Measurements from ENCODE around the gene UBE2O. TPM values are rescaled to one million over a fixed set of nuclear protein-coding genes. Genes with fewer than 3 reads are reported as not detected.

The UBE2O gene
- total RNA-seq, 1 experiment from 2014 or later: 68.9 TPM

DNA sequence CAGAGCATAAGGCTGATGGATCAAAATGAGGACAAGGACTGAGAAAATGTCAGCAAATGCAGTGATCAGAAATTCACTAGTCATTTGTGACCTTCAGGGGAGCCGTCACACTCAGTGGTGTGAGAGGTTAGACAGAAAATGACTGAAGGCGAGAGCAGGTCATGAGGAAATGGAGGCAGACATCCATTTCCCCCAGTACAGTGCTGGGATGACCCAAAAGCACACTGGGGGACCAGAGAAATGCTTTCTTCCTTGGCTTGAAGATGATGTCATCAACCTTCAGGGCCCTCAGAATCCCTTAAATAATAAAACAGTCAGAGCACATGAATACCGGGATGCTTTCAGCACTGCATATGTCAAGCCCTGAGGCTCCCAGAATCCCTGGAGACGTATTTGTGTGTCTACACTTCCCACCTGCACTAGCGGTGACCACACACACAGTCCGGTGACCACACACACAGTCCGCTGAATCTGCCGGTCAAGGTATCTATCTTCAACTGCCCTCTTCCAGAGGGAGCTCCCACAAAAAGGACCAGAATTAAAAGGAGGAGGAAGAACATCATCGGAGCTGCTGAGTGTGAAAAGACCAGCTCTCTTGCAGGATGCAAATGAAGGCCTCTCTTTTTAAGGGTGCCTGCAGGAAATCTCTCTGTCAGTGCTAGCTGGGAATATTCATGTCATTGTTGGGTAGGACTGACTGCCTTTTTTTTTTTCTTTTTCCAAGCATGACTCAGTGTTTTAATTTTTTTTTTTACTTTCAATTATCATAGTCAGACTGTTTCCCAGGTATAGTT is 8.2 kb downstream of the UBE2O start:
- CTCF ChIA-PET: interaction anchor here (0.6 to 2.6 kb wide), 12 partner anchors 9 to 568 kb away, joined by 3 to 30 read pairs (median 4); partner anchors contain the start of genes AANAT and RHBDF2
- H3K4me1 Mint-ChIP-seq: peaks cover 94% of the 10 kb centered on the region
- H3K36me3 Mint-ChIP-seq: no peaks in the 10 kb centered on the region
- H3K4me3 Mint-ChIP-seq: peak overlapping the region; percentile 39
- H3K27me3 Mint-ChIP-seq (ENCODE audit: low read depth): no peaks in the 10 kb centered on the region
- TF ChIP-seq, protein P1, sequence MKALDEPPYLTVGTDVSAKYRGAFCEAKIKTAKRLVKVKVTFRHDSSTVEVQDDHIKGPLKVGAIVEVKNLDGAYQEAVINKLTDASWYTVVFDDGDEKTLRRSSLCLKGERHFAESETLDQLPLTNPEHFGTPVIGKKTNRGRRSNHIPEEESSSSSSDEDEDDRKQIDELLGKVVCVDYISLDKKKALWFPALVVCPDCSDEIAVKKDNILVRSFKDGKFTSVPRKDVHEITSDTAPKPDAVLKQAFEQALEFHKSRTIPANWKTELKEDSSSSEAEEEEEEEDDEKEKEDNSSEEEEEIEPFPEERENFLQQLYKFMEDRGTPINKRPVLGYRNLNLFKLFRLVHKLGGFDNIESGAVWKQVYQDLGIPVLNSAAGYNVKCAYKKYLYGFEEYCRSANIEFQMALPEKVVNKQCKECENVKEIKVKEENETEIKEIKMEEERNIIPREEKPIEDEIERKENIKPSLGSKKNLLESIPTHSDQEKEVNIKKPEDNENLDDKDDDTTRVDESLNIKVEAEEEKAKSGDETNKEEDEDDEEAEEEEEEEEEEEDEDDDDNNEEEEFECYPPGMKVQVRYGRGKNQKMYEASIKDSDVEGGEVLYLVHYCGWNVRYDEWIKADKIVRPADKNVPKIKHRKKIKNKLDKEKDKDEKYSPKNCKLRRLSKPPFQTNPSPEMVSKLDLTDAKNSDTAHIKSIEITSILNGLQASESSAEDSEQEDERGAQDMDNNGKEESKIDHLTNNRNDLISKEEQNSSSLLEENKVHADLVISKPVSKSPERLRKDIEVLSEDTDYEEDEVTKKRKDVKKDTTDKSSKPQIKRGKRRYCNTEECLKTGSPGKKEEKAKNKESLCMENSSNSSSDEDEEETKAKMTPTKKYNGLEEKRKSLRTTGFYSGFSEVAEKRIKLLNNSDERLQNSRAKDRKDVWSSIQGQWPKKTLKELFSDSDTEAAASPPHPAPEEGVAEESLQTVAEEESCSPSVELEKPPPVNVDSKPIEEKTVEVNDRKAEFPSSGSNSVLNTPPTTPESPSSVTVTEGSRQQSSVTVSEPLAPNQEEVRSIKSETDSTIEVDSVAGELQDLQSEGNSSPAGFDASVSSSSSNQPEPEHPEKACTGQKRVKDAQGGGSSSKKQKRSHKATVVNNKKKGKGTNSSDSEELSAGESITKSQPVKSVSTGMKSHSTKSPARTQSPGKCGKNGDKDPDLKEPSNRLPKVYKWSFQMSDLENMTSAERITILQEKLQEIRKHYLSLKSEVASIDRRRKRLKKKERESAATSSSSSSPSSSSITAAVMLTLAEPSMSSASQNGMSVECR (CRISPR knock-in tag; IDR thresholded peaks at IDR 0.05; ENCODE audit: borderline replicate concordance): peak; percentile 19; the same call in 1 of the 2 replicates
- TF ChIP-seq, protein P2, sequence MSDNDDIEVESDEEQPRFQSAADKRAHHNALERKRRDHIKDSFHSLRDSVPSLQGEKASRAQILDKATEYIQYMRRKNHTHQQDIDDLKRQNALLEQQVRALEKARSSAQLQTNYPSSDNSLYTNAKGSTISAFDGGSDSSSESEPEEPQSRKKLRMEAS (CRISPR knock-in tag; IDR thresholded peaks at IDR 0.05): peak; percentile 53; the same call in 1 of the 2 replicates
- TF ChIP-seq, protein P3, sequence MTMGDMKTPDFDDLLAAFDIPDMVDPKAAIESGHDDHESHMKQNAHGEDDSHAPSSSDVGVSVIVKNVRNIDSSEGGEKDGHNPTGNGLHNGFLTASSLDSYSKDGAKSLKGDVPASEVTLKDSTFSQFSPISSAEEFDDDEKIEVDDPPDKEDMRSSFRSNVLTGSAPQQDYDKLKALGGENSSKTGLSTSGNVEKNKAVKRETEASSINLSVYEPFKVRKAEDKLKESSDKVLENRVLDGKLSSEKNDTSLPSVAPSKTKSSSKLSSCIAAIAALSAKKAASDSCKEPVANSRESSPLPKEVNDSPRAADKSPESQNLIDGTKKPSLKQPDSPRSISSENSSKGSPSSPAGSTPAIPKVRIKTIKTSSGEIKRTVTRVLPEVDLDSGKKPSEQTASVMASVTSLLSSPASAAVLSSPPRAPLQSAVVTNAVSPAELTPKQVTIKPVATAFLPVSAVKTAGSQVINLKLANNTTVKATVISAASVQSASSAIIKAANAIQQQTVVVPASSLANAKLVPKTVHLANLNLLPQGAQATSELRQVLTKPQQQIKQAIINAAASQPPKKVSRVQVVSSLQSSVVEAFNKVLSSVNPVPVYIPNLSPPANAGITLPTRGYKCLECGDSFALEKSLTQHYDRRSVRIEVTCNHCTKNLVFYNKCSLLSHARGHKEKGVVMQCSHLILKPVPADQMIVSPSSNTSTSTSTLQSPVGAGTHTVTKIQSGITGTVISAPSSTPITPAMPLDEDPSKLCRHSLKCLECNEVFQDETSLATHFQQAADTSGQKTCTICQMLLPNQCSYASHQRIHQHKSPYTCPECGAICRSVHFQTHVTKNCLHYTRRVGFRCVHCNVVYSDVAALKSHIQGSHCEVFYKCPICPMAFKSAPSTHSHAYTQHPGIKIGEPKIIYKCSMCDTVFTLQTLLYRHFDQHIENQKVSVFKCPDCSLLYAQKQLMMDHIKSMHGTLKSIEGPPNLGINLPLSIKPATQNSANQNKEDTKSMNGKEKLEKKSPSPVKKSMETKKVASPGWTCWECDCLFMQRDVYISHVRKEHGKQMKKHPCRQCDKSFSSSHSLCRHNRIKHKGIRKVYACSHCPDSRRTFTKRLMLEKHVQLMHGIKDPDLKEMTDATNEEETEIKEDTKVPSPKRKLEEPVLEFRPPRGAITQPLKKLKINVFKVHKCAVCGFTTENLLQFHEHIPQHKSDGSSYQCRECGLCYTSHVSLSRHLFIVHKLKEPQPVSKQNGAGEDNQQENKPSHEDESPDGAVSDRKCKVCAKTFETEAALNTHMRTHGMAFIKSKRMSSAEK (CRISPR knock-in tag; IDR thresholded peaks at IDR 0.05; ENCODE audit: borderline replicate concordance): no peak
- TF ChIP-seq NFE2L1 (CRISPR knock-in tag; IDR thresholded peaks at IDR 0.05): peak; percentile 73; the same call in 1 of the 2 replicates
- TF ChIP-seq ZNF263 (CRISPR knock-in tag; IDR thresholded peaks at IDR 0.05; ENCODE audit: low read depth): no peak
- POLR2A ChIA-PET: interaction anchor here (0.7 to 0.9 kb wide), 2 partner anchors 14 to 31 kb away, joined by 3 read pairs; no protein-coding TSS in a partner anchor
- no peak for DNase-seq (ENCODE audit: low spot score)
- peak overlapping the region; percentile 86 for H3K27ac Mint-ChIP-seq
- peak; percentile 65 for ATAC-seq
- H3K9me3 Mint-ChIP-seq: no peaks in the 10 kb centered on the region

DNA sequence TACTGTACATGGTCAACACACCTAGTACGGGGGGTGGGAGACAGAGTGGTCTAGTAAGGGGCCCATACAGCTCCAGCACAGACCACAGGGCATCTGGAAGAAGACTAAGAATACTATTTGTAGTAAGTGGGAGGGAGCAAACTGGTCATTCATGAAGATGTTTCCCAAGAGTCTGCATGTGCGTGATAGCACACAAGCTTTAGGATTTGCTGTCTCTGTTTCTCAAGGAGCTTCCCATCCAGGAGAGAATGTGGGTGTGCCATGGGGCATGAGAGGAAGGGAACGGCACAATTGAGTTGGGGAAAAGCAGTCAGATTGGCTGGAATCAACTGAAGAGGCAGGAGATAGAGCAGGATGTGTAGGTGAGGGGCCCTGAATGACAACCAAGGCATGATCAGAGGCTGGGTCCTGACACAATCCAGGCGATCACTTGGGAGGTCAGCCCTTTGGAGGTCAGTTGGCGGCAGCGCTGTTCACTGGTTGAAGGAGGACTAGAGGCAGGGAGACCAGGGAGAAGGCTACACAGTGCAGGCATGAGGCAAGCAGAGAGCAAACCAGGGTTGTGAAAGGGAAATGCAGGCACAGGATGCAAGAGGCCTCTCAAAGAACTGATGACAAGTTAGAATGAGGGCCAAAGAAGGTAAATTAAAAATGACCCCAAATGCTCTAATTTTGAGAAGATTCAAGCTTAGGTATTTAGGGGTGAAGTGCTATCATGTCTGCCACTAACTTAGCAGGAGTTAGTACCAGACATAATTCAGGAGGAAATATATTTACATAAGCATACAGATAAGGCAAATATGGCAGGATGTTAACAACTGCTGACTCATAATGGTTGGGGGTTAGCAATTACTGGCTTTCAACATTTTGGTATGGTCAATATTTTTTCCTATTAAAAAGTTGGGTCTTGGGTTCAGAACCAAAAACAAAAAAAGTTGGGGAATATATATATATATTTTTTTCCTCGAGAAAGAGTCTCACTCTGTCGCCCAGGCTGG is 10.3 kb downstream of the UBE2O start:
- H3K4me1 Mint-ChIP-seq: peaks cover 96% of the 10 kb centered on the region
- ChIA-PET CTCF (interaction anchor here (0.9 to 2.8 kb wide), 10 partner anchors 10 to 538 kb away, joined by 3 to 14 read pairs (median 3); partner anchors contain the start of genes MRPL38 and UBE2O), POLR2A (no interaction called here)
- no peak overlapping the region; the same call in 1 of the 2 replicates for H3K4me3 Mint-ChIP-seq
- H3K36me3 Mint-ChIP-seq: no peaks in the 10 kb centered on the region
- peak overlapping the region; percentile 82 for H3K27ac Mint-ChIP-seq
- no peak for DNase-seq (ENCODE audit: low spot score)
- ATAC-seq: no peak
- H3K9me3 Mint-ChIP-seq: no peaks in the 10 kb centered on the region
- H3K27me3 Mint-ChIP-seq (ENCODE audit: low read depth): no peaks in the 10 kb centered on the region
- TF ChIP-seq ZNF232 (CRISPR knock-in tag; IDR thresholded peaks at IDR 0.05) (no peak), EMX1 (CRISPR knock-in tag; IDR thresholded peaks at IDR 0.05) (no peak), NFATC4 (CRISPR knock-in tag; IDR thresholded peaks at IDR 0.05) (no peak), FOXK1 (CRISPR knock-in tag; IDR thresholded peaks at IDR 0.05) (no peak), ZNF121 (CRISPR knock-in tag; IDR thresholded peaks at IDR 0.05) (no peak), ZNF671 (CRISPR knock-in tag; IDR thresholded peaks at IDR 0.05) (no peak), TP53 (CRISPR knock-in tag; IDR thresholded peaks at IDR 0.05) (no peak), HMGA2 (CRISPR knock-in tag; IDR thresholded peaks at IDR 0.05) (no peak), ZNF219 (CRISPR knock-in tag; IDR thresholded peaks at IDR 0.05; ENCODE audit: borderline replicate concordance) (no peak), IRF2 (CRISPR knock-in tag; IDR thresholded peaks at IDR 0.05; ENCODE audit: borderline replicate concordance, low read depth) (no peak)
- TF ChIP-seq, protein P4, sequence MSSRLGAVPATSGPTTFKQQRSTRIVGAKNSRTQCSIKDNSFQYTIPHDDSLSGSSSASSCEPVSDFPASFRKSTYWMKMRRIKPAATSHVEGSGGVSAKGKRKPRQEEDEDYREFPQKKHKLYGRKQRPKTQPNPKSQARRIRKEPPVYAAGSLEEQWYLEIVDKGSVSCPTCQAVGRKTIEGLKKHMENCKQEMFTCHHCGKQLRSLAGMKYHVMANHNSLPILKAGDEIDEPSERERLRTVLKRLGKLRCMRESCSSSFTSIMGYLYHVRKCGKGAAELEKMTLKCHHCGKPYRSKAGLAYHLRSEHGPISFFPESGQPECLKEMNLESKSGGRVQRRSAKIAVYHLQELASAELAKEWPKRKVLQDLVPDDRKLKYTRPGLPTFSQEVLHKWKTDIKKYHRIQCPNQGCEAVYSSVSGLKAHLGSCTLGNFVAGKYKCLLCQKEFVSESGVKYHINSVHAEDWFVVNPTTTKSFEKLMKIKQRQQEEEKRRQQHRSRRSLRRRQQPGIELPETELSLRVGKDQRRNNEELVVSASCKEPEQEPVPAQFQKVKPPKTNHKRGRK (CRISPR knock-in tag; IDR thresholded peaks at IDR 0.05; ENCODE audit: borderline replicate concordance): no peak
- TF ChIP-seq, protein P5, sequence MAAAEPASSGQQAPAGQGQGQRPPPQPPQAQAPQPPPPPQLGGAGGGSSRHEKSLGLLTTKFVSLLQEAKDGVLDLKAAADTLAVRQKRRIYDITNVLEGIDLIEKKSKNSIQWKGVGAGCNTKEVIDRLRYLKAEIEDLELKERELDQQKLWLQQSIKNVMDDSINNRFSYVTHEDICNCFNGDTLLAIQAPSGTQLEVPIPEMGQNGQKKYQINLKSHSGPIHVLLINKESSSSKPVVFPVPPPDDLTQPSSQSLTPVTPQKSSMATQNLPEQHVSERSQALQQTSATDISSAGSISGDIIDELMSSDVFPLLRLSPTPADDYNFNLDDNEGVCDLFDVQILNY (CRISPR knock-in tag; IDR thresholded peaks at IDR 0.05): no peak
- TF ChIP-seq, protein P6, sequence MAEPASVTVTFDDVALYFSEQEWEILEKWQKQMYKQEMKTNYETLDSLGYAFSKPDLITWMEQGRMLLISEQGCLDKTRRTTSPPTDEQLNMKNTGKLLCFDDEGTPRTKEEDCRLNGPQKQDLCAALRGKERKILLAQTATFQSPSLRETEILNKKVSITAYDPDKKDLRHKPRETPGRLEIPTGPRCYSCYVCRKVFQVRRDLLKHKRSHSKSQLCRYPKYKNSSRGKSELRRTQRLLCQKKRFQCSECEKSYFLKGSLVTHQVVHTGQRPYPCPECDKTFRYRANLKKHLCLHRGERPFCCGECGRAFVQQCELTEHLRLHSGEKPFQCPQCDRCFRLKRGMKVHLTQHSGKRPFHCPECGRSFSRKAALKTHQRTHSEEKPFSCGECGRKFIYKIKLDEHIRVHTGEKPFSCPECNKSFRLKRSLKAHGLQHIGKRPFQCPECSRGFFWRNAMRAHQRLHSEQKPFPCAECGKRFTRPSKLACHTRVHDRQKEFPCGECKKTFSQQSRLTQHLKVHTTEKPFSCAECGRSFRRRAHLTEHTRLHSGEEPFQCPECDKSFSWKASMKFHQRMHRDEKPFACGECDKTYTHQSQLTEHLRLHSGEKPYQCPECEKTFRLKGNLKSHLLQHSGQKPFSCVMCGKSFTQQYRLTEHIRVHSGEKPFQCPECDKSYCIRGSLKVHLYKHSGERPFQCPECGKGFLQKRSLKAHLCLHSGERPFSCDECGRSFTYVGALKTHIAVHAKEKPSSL (CRISPR knock-in tag; conservative IDR thresholded peaks at IDR 0.05): no peak
